DMS114 treated with DMSO at 0.1 percent for 48 hours (cell line): ENCODE data around the gene DYSF.

ENCODE experiments used
- DNase-seq: peaks from one replicate; lab custom pipeline; 2025; ENCODE audit not compliant: unreplicated experiment; lab: John Stamatoyannopoulos, UW

The DYSF gene

GRCh38 chr2:71548646-71549425 lies 95.5 kb downstream of the DYSF start:
- no peak for DNase-seq

DNA sequence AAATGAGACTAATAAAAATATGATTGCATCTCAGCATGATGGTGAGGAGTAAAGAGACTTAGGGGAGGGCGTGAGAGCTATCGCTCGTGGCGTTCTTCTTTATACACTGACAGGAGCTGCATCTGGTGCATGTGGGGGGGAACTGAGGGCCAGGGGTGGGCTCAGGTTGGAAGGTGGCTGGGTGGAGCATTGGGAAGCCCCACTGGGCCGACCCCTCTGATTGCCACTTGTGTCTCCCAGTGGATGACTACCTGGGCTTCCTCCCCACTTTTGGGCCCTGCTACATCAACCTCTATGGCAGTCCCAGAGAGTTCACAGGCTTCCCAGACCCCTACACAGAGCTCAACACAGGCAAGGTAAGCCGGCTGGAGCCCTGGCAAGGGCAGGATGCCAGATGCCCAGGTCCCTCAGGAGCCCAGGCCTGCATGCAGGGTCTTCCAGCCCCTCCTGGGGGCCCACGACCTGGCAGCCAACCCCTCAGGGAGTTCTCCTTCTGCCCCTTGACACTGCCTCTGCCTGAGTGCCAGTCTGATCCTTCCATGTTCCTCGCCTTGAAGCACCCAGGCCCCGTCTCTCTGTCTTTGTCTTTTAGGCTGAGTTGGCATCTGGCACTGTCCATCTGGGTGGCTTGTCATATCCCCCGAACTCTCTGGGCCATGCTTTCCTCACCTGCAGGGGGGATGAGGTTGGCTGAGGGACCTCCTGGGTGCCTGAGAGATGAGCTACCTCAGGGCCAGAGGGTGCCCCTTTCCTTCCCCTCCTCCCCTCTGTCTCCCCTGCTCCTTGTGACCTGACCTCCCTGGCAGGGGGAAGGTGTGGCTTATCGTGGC lies 97.7 kb downstream of the DYSF start:
- DNase-seq, result no peak

DNA sequence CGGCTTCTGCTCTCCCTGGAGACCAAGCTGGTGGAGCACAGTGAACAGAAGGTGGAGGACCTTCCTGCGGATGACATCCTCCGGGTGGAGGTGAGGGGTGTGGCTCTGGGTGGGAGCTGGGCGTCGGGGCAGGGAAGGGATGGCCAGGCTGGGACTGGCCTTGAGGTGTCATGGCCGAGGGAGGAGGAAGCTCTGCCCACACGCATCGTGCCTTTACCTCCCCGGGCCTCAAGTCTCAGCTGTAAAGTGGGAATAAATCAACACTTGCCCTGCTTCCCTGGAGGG lies 98.2 kb downstream of the DYSF start:
- no peak for DNase-seq

DNA sequence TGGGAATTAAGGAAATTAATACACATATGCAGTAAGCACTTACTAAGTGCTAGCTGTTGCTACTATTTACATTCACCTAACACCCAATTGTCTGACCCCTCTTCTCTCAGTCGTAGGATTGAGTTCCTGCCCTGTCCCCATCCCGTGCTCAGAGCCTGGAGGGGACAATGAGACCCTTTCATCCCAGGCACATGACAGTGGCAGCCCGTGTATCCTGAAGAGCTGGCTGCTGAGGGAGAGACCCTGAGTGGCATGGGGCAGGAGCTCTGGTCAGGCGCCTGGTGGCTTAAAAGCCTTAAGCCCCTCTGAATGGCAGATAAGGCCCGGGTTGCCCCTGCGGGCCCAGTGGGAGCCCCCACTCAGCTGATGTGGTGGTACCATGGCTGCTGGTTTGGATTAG lies 99.0 kb downstream of the DYSF start:
- no peak for DNase-seq

GRCh38 chr2:71552861-71553301 lies 99.5 kb downstream of the DYSF start:
- no peak for DNase-seq

DNA sequence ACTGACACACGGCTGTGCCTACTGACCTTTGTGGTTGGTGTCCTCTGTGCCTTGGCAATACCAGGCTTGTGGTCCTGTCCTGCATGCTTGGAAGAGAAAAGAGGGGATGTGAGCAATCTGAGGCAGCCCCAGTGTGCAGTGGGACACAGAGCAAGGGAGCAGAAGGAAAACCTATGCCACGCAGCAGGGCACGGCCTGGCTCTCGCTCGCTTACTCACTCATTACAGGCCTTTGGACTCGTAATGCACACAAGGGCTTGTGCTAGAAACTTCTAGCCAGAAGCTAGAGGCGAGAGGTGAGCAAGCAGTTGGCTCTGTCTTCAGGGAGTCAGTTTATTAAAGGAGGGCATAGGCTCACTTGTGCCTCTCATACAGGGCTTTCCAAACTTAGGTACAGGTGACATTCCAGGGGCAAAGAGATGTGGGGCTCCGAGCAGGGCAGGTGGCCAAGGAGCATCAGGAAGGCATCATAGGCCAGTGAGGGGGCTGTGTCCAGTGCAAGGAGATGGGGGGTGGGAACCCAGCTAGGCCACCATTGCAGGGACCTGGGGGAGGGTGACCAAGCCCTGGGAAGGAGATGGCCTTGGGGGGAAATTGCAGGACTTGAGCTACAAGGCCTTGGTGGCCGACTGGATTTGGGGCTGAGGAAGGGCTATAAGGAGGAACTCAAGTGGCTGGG lies 100.8 kb downstream of the DYSF start:
- DNase-seq, result no peak

- no peak for DNase-seq
Measured at GRCh38 chr2:71554706-71555056, 101.3 kb downstream of the DYSF start.

- no peak for DNase-seq
Measured at GRCh38 chr2:71555798-71556454, 102.6 kb downstream of the DYSF start.

- DNase-seq, result no peak
Measured at GRCh38 chr2:71556692-71557250, 103.4 kb downstream of the DYSF start.

GRCh38 chr2:71557321-71557720 lies 104.0 kb downstream of the DYSF start:
- DNase-seq, result no peak

DNA sequence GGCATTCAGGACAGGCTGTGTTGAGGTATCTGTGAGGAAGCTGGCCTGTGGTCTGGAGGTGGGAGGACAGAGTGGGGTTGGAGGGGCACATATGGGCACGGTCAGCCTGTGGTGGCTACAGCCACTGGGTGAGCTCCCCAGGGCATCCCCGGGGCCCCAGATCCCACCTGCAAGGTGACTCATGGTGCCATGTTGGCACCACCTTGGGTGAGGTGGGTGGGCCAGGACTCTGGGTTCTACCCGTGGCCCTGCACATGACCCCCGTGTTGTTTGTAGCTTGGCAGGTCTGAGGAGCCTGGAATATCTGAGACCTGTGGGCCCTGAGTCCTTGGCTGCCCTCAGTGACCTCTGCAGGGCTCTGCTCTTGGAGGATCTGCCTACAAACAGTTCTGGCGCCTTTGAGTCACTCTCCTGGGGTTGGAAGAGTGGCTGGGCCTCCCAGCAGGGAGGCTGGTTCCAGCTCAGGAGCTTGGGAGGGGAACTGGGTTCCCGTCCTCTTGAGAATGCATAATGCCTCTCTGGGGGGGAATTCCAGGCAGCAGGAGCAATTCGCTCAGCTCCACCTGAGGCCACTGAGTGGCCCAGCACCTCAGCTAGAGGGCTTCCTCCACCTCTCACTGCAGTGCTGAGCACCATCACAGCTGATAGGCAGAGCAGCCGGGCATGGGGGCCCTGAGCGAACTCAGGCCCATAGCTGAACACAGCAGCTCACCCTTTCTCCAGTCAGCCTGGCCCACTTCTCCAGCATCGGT lies 105.1 kb downstream of the DYSF start:
- DNase-seq, result no peak

DNA sequence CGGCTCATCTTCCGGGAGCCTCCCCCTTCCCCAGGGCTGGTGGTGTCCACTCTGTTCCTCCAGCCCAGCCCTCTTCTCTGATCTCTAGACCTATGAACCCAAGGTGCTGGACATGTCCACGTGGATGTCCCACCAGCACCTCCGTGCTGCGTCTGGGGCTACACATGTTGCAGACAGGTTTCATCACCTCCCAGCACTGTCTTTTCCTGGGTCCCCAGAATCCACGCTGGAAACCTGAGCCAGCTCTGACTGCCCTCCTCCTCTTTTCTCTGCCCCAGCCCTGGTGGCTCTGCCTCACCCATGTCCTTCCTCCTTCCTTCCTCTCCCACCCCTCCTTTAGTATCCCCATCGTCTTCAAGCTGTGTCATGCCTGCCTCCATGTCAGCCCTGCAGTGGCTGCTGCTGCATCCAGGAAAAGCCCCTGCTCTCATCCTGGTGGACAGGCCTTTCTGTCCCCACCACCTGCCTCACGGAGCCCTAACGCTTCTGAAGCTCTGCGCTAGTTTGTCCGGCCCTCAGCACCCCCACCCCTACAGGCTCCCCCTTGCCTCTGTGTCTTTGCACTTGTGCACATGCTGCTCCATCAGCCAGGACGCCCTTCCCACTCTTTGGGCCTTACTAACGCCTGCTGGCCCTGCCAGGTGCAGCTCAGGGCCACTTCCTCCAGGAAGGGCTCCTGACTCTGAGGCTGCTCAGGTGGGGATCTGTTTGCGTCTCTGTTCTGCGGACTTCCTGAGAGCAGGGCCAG lies 105.9 kb downstream of the DYSF start:
- no peak for DNase-seq

DNA sequence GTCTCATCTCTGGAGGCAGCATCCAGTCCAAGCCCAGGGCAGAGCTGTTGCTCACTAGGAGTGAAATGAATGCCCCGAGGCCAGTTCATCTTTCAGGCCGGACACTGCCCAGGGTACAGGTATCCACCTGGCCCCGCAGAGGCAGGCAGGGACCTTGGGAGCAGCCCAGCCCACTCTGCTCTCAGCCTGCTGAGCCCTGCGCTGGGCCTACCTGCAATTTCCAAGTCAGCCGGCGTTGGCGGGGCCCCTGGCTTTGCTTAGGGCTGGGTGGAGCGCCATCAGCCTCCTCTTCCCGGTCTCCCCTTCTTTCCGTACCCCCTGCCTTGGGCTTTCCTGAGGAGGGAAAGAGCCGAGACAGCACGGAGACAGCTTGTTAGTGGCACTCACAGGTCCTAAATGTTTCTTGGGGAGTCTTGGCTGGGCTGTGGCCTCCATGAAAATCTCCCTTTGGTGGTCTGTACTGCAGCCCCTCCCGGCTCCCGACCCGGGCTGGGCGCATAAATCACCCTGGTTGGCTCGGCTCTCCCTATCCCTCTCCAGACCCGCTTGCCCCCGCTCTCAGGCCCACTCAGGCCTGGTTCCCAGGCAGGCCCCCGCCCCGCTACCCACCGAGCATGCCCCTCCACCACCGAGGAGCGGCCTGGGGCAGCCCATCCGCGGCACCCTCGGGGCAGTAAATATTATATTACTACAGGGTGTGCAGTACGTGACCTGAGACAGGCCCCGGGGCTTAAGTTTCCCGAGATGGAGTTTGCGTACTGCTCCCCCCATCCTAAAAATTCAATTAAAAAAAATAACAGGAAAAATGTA lies 106.7 kb downstream of the DYSF start:
- DNase-seq, result no peak

DNA sequence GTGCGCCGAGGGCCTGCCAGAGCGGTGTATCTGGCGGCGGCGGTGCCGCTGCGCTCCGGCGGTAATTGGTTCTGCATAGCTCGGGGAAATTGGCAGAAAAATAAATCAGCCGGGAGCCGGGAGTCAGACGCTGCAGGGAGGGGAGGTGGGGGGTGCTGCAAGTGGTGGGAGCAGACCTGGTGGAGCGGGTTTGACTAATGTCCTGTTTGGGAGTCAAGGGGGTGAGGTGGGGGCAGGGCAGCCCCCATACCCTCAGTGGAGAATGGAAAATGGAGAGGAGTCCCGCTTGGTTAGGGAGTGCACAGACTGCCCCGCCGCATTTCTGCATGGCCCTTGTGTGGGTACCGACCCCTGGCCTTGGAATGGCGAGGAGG lies 107.3 kb downstream of the DYSF start:
- no peak for DNase-seq

DNA sequence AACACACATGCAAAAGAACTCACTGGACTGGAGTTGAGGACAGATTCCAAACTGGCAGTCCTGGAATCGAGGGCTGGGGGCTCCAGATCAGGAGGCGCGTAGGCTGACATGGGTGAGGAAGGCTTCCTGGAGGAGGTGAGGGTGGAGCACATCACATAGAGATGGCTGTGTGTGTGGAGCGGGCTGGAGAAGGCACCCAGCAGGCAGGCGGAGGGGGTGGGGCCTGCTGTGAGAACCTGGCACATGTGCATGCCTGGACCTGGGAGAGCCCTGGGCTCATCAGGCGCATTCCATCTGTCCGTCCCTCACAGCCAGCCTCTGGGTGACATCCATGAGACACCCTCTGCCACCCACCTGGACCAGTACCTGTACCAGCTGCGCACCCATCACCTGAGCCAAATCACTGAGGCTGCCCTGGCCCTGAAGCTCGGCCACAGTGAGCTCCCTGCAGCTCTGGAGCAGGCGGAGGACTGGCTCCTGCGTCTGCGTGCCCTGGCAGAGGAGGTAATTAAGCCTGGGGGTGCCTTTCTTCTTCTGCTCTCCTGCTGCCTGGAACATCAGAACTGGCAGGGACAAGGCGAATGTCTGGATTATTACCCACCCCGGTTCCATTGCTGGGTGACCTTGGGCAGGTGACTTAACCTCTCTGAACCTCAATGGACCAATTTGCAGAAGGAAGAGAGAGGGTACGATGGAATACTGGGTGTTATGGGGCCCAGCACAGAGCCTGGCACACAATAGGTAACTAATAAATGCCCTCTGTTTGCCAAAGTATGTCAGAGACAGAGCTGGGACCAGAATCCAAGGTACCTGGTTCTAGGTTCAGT lies 108.3 kb downstream of the DYSF start:
- no peak for DNase-seq

GRCh38 chr2:71562518-71562917 lies 109.2 kb downstream of the DYSF start:
- no peak for DNase-seq

GRCh38 chr2:71563872-71564271 lies 110.5 kb downstream of the DYSF start:
- DNase-seq, result no peak

GRCh38 chr2:71564361-71564760 lies 111.0 kb downstream of the DYSF start:
- DNase-seq, result no peak
